Medulla oblongata (tissue), 1 donor: ENCODE data around the gene GPATCH2L.

Experiments used
- DNase-seq: peaks from one replicate; pipeline ENCODE4 v3.0.0-alpha.2; 2015; ENCODE audit errors: extremely low spot score

The GPATCH2L gene

GRCh38 chr14:76256545-76256944, 104.8 kb downstream of the GPATCH2L start:
- no peak for DNase-seq

DNA sequence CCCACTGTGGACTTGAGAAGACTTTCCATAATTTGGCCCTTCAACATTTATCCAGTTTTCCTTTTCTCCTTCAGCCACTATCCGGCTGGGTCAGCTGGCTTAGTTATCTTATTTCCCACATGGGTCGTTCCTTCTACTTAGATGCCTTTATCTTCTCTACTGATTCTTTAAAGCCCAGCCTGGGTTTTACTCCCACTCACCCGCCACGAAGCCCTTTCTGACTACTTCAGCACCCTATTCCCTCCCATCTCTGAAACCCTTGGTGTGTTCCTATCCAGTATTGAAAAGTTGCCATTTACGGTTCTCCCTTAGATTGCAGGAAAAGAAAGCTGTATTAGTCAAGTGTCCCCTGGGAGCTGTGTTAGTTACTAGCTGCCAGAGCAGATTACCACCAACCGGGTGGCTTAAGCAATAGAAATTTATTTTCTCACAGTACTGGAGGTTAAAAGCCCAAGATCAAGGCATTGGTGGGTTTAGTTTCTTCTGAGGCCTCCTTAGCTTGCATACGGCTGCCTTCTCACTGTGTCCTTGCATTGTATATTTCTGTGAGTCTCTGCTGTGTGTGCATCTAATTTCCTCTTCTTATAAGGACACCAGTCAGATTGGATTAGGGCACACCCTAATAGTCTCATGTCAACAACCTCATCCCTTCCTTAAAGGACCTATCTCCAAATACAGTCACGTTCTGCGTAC, 105.5 kb downstream of the GPATCH2L start:
- no peak for DNase-seq

GRCh38 chr14:76257842-76258397, 106.2 kb downstream of the GPATCH2L start:
- no peak for DNase-seq

DNA sequence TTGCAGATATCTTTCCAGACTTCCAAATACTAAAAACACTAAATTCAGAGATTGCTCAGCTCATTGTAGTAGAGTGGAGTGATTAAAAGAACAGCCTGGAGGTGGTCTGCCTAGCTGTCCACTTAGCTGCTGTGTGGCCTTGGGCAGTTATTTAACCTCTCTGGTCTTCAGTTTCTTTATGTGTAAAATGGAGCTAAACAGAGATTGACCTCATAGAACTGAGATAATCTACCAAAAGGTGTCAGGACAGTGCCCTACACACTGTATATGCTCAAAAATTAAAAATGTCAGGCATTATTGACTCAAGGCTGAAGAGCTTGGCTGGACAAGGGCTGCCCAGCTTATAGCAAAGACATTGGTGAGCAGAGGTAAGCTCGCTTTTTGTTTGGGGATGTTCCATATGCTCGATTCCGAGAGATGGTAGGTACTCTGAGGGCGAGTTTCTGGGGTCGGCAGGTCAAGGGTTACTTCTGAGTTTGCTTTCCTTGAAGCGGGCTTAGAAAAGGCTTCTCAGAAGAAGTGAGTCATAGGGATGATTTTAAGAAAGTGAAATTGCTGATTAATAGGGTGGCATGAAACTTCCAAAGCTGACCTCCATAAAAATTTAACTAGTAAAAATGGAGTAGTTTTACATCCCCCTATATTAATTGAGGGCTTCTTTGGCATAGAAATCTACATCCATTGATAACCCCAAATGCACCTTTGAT, 107.5 kb downstream of the GPATCH2L start:
- no peak for DNase-seq

- DNase-seq, result no peak
Measured at GRCh38 chr14:76260749-76261148, 109.0 kb downstream of the GPATCH2L start.

DNA sequence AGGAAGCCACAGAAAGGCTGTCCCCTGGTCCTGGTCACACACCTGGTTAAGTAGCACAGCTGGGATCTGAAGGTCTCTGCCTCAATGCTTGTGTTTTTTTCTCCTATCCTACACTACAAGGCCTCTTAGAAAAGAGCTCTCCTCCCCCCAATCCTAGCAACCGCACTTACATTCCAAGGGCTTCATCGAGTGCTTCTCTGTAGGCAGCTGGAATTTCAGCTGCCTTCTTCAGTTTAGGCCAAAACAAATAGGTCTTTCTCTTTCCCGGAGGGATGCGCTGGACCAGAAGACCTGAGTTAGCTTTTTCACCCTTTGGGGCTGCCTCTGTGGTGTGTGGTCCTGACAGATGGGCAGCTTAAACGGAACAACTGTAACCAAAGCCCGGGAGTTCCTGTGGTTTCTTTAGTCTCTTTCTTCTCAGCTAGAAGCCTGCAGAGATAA, 109.7 kb downstream of the GPATCH2L start:
- peak; percentile 3 for DNase-seq

DNA sequence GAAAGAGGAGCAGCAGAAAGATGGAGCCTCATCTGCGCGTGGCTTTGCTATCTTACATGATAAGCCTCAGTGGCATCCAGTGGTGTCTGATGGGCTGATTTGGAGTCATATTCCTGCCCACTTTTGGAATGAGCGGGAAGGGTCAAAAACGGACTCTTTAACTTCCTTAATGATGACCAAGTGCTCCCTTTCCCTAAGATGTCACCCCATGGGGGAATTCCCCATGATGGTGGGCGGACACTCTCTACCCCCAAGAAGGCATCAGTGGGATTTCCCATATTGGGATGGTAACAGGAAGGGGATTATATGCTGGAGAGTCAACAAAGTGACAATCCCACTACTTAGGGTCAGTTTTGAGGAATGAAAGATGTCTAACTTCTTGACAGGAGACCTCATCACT, 110.9 kb downstream of the GPATCH2L start:
- DNase-seq, result no peak
